Measurements from ENCODE around the gene CT47C1.

- TF ChIP-seq CTCF (IDR thresholded peaks at IDR 0.05; ENCODE audit: insufficient read depth, low read depth, low read length) (no peak), EZH2 (IDR thresholded peaks at IDR 0.05; ENCODE audit: insufficient read depth, low read length) (no peak)
Measured at GRCh38 chrX:119107206-119107605, 34.4 kb downstream of the CT47C1 start.

All from astrocyte (in vitro differentiated cells and primary cell).